ENCODE results near the gene KRTAP2-2.

Gene KRTAP2-2

GRCh38 chr17:41018541-41018940 lies 36.5 kb downstream of the KRTAP2-2 start:
- Histone ChIP-seq H4K20me1 (no peaks in the 10 kb centered on the region), H3K4me3 (no peak overlapping the region)
- no peak for TF ChIP-seq Cebpa-rat (IDR thresholded peaks at IDR 0.05)

GRCh38 chr17:41016578-41017215 lies 38.3 kb downstream of the KRTAP2-2 start:
- no peaks in the 10 kb centered on the region for H3K36me3 ChIP-seq
- no peaks in the 10 kb centered on the region for H3K4me1 ChIP-seq
- no peak overlapping the region for H3K4me2 ChIP-seq
- no peak for TF ChIP-seq Cebpa-rat (IDR thresholded peaks at IDR 0.05)
- H3K9ac ChIP-seq: no peak overlapping the region
- H3K27ac ChIP-seq: no peak overlapping the region
- no peak overlapping the region for H3K4me3 ChIP-seq
- H3K27me3 ChIP-seq: no peaks in the 10 kb centered on the region
- H4K20me1 ChIP-seq: no peaks in the 10 kb centered on the region
- 0 out of 2 replicates have a peak, but pooled peaks cover 6% of the 10 kb centered on the region for H3K9me3 ChIP-seq

More at GRCh38 chr17:41018541-41018940, 36.5 kb downstream of the KRTAP2-2 start:
- 0 out of 2 replicates have a peak, but pooled peaks cover 6% of the 10 kb centered on the region for H3K9me3 ChIP-seq
- H3K27ac ChIP-seq: no peak overlapping the region
- no peaks in the 10 kb centered on the region for H3K4me1 ChIP-seq
- no peak overlapping the region for H3K4me2 ChIP-seq
- no peak overlapping the region for H3K9ac ChIP-seq
- H3K36me3 ChIP-seq: no peaks in the 10 kb centered on the region
- no peaks in the 10 kb centered on the region for H3K27me3 ChIP-seq

- H3K27ac ChIP-seq: no peak overlapping the region
- H3K9me3 ChIP-seq: no peaks in the 10 kb centered on the region
- TF ChIP-seq Cebpa-rat (IDR thresholded peaks at IDR 0.05): no peak
- H3K27me3 ChIP-seq: no peaks in the 10 kb centered on the region
- no peak overlapping the region for H3K9ac ChIP-seq
- no peaks in the 10 kb centered on the region for H3K36me3 ChIP-seq
- no peak overlapping the region for H3K4me3 ChIP-seq
- no peak overlapping the region for H3K4me2 ChIP-seq
- H4K20me1 ChIP-seq: no peaks in the 10 kb centered on the region
- H3K4me1 ChIP-seq: no peaks in the 10 kb centered on the region
These were observed 39.6 kb downstream of the KRTAP2-2 start for GRCh38 chr17:41015454-41015853.

- Histone ChIP-seq H3K4me1 (no peaks in the 10 kb centered on the region), H3K9me3 (no peaks in the 10 kb centered on the region), H3K27ac (no peak overlapping the region), H3K27me3 (no peaks in the 10 kb centered on the region), H3K36me3 (no peaks in the 10 kb centered on the region), H4K20me1 (no peaks in the 10 kb centered on the region), H3K4me3 (no peak overlapping the region), H3K9ac (no peak overlapping the region), H3K4me2 (no peak overlapping the region)
- no peak for TF ChIP-seq Cebpa-rat (IDR thresholded peaks at IDR 0.05)
These were observed 41.4 kb downstream of the KRTAP2-2 start for GRCh38 chr17:41013606-41014005.

GRCh38 chr17:41013181-41013580 lies 41.8 kb downstream of the KRTAP2-2 start:
- H3K36me3 ChIP-seq: no peaks in the 10 kb centered on the region
- no peak overlapping the region for H3K27ac ChIP-seq
- no peak overlapping the region for H3K4me3 ChIP-seq
- no peaks in the 10 kb centered on the region for H4K20me1 ChIP-seq
- H3K9me3 ChIP-seq: no peaks in the 10 kb centered on the region
- H3K4me2 ChIP-seq: no peak overlapping the region
- no peaks in the 10 kb centered on the region for H3K4me1 ChIP-seq
- H3K9ac ChIP-seq: no peak overlapping the region
- no peak for TF ChIP-seq Cebpa-rat (IDR thresholded peaks at IDR 0.05)
- no peaks in the 10 kb centered on the region for H3K27me3 ChIP-seq

GRCh38 chr17:41012326-41013120 lies 42.5 kb downstream of the KRTAP2-2 start:
- Histone ChIP-seq H3K27me3 (no peaks in the 10 kb centered on the region), H3K9me3 (no peaks in the 10 kb centered on the region), H3K9ac (no peak overlapping the region), H4K20me1 (no peaks in the 10 kb centered on the region), H3K36me3 (no peaks in the 10 kb centered on the region), H3K4me2 (no peak overlapping the region), H3K27ac (no peak overlapping the region), H3K4me3 (no peak overlapping the region), H3K4me1 (no peaks in the 10 kb centered on the region)
- TF ChIP-seq Cebpa-rat (IDR thresholded peaks at IDR 0.05): no peak

- Histone ChIP-seq H4K20me1 (no peaks in the 10 kb centered on the region), H3K27ac (no peak overlapping the region), H3K4me3 (no peak overlapping the region), H3K4me2 (no peak overlapping the region), H3K27me3 (no peaks in the 10 kb centered on the region), H3K9ac (no peak overlapping the region), H3K36me3 (no peaks in the 10 kb centered on the region), H3K9me3 (no peaks in the 10 kb centered on the region), H3K4me1 (no peaks in the 10 kb centered on the region)
- no peak for TF ChIP-seq Cebpa-rat (IDR thresholded peaks at IDR 0.05)
These were observed 44.6 kb downstream of the KRTAP2-2 start for GRCh38 chr17:41010441-41010840.

GRCh38 chr17:41009936-41010335 lies 45.1 kb downstream of the KRTAP2-2 start:
- no peaks in the 10 kb centered on the region for H3K36me3 ChIP-seq
- no peak overlapping the region for H3K4me2 ChIP-seq
- H4K20me1 ChIP-seq: no peaks in the 10 kb centered on the region
- H3K4me1 ChIP-seq: no peaks in the 10 kb centered on the region
- H3K27me3 ChIP-seq: no peaks in the 10 kb centered on the region
- no peak overlapping the region for H3K9ac ChIP-seq
- H3K9me3 ChIP-seq: no peaks in the 10 kb centered on the region
- TF ChIP-seq Cebpa-rat (IDR thresholded peaks at IDR 0.05): no peak
- H3K4me3 ChIP-seq: no peak overlapping the region
- H3K27ac ChIP-seq: no peak overlapping the region

- Histone ChIP-seq H3K27ac (no peak overlapping the region), H3K9me3 (no peaks in the 10 kb centered on the region), H4K20me1 (no peaks in the 10 kb centered on the region), H3K27me3 (no peaks in the 10 kb centered on the region), H3K36me3 (no peaks in the 10 kb centered on the region), H3K4me2 (no peak overlapping the region), H3K4me1 (no peaks in the 10 kb centered on the region), H3K9ac (no peak overlapping the region), H3K4me3 (no peak overlapping the region)
- no peak for TF ChIP-seq Cebpa-rat (IDR thresholded peaks at IDR 0.05)
These were observed 45.7 kb downstream of the KRTAP2-2 start for GRCh38 chr17:41009301-41009760.

- no peak for TF ChIP-seq Cebpa-rat (IDR thresholded peaks at IDR 0.05)
- H3K4me2 ChIP-seq: no peak within 1 kb of the TSS
These were observed 46.2 kb downstream of the KRTAP2-2 start, which contains the start of gene KRTAP3-1 for GRCh38 chr17:41008811-41009210. Gene KRTAP3-1, minus strand, starts transcription at chr17:41009128. Its CDS starts 54 bp downstream, at chr17:41009074.

More at GRCh38 chr17:41008811-41009210, 46.2 kb downstream of the KRTAP2-2 start, which contains the start of gene KRTAP3-1:
- Histone ChIP-seq H3K27ac (no peak within 1 kb of the TSS), H4K20me1 (no peaks in the 10 kb centered on the region), H3K9ac (no peak within 1 kb of the TSS), H3K4me3 (no peak within 1 kb of the TSS), H3K27me3 (no peaks in the 10 kb centered on the region), H3K36me3 (no peaks in the 10 kb centered on the region), H3K4me1 (no peaks in the 10 kb centered on the region), H3K9me3 (no peaks in the 10 kb centered on the region)

Measured in BLaER1 (cell line).